Stimulated activated naive CD4-positive, alpha-beta T cell treated with Interleukin-2 at 50 U/mL for 16 hours (primary cell): ENCODE measurements around the gene TBX19.
"Not testable (repeated sequence)": the region's sequence is repeated elsewhere in the genome, so short reads cannot be mapped to it uniquely, and the experiment has no call there.

Source experiments
- DNase-seq: peaks from one replicate; lab custom pipeline; 2025; lab: John Stamatoyannopoulos, UW

TBX19 gene

DNA sequence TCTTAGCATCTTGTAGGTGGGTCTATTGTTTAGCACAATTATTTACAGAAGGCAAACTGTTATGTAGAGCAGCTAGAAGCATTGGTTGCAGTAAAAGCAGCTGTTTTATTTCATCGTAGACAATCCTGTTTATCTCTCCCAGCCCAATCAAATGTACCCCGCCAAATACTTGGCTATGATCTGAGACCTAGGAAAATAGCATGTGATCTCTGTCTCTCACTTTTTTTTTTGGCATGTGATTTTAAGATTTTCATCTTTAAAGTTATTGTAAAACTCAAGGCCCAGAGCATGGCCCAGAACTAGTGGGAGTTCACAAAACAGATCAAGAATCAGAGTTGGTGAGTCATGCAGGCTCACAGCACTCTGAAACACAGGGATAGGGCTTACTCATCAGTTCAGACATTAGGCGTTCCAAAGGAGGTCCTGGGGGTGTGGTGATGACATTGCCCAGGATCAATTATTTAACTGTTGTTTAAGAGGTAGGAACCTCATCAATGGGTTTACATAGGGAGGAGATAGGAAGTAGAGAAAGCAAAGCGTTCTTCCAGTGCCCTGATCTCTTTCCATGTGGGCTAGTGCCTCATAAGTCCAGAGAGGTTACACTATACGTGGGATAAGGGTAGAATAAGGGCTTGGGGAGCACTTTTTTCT, 40.2 kb downstream of the TBX19 start:
- DNase-seq, result no peak

GRCh38 chr1:168321945-168322344, 41.3 kb downstream of the TBX19 start:
- DNase-seq, result no peak

GRCh38 chr1:168324745-168325425, 44.2 kb downstream of the TBX19 start:
- no peak for DNase-seq

- no peak for DNase-seq
Measured at GRCh38 chr1:168328731-168329364, 48.2 kb downstream of the TBX19 start.

- no peak for DNase-seq
Measured at GRCh38 chr1:168330285-168330684, 49.6 kb downstream of the TBX19 start.

DNA sequence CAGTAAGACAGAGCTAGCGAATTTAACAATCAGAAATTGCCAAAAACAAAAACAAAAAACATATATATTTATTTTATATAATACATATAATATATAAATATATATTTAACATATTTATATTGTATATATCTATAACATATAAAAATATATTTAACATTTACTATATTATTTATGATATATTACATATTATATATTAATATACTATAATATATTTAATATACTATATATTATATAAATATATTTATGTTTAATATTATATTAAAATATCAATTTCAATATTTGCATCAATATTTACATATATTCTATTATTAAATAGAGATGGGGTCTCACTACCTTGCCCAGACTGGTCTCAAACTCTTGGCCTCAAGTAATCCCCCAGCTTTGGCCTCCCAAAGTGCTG, 50.9 kb downstream of the TBX19 start:
- DNase-seq, result no peak

DNA sequence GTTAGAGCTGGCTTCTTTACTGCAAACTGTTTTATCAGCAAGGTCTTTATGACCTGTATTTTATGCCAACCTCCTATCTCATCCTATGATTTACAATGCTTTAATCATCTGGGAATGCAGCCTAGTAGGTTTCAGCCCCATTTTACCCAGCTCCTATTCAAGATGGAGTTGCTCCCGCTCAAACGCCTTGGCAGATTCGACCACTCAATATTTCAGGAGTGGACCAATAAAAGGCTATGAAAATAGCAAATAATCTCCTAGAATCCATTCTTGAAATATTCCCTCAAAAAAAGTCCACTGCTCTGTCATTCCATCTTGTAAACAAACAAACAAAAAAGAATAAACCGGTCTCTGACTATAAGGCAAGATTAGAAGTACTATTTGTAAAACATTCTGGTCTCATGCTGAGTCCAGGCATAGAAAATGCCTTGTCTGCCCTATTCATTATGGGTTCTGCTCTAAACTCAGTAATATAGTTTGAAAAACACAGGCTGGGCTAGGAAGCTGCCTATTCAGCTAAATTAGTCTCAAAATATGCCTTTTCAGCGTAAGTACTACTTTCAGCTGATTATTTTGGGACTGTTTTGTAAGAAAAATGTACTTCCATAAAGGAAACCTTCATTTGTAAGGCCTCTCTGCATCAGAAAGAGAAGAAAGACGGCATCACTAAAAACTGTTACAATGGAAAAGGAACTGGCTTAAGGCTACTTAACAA, 53.0 kb downstream of the TBX19 start:
- no peak for DNase-seq

DNA sequence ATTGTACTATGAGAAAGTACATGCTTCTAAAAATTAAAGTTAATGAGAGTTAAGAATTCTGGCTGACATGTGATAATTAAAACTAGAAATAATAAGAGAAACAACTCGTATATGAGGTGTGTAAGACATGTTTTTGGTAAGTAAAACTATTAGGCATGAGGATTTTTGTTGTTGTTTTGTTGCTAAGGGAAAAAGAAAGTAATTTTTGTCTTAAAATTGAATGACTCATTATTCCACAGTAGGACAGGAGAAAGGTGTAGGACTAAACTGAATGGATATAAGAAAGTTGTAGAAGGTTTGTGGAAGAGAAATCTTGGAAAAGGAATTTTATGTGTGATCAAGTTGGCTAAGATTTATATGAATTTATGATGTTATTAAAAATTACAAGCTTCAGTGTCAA, 54.8 kb downstream of the TBX19 start:
- no peak for DNase-seq

DNA sequence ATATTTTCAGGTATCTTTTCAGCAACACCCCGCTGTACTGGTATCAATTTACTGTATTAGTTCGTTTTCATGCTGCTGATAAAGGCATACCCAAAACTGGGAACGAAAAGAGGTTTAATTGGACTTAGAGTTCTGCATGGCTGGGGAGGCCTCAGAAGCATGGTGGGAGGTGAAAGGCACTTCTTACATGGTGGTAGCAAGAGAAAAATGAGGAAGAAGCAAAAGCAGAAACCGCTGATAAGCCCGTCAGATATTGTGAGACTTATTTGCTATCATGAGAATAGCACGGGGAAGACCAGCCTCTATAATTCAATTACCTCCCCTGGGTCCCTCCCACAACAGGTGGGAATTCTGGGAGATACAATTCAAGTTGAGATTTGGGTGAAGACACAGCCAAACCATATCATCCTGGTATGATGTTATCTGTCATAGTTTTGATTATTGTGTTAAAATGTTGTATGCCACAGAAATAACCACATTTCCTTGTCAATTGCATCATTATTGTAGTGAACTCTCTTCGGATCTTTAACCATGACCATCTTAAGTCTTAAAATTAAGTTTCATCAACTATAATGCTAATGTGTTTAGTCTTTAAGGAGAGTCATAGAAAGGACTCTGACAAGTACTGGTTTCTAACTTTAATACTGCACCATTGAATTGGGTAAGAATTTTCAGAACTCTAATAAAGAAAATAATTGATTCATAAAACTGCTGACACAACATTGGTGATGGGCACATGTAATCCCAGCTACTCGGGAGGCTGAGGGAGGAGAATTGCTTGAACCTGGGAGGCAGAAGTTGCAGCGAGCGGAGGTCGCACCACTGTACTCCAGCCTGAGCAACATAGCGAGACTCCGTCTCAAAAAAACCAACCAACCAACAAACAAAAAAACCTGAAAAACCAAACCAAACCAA, 58.2 kb downstream of the TBX19 start:
- DNase-seq, result no peak

GRCh38 chr1:168340781-168341482, 60.3 kb downstream of the TBX19 start:
- no peak for DNase-seq

DNA sequence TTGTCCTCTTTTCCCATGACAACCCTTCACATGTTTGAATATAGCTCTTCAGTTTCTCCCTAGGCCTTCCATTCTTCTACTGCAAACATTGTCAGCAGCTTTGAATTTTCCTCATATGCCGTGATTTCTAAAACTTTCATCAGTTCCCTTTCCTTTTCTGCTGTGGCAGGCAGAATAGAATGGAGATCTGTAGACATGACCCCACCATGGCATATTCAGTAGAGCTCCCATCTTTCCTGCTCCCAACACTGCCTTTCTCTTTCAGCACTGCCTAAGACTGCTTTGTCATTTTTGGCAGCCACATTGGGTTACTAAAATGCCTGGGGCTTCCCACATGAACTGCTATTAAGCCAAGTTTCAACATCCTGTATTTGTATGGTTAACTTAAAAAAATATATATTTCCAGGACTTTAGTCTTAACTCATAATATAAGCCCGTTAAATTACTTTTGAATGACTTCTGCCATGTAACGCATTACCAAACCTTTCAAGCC, 60.9 kb downstream of the TBX19 start:
- no peak for DNase-seq

GRCh38 chr1:168342572-168343280, 62.0 kb downstream of the TBX19 start:
- DNase-seq, result peak; percentile 87

DNA sequence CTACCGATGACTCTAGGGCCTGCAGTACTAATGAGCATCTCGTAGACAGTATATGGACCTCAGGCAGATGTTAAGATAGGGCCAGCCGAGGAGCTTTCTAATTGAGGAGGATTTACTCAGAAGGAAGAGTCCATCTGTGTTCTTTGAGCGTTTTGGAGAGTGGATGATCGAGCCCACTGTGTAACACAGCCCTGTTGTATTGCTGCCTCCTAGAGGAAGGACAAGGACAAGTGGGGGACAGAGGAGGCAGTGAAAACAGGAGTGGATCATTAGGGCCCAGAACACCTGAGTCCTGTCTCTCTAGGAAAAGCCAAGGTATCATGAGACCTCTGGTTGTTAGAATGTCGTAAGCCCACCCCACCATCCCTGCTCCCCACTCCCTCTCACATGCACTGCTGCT, 62.9 kb downstream of the TBX19 start:
- DNase-seq, result no peak

DNA sequence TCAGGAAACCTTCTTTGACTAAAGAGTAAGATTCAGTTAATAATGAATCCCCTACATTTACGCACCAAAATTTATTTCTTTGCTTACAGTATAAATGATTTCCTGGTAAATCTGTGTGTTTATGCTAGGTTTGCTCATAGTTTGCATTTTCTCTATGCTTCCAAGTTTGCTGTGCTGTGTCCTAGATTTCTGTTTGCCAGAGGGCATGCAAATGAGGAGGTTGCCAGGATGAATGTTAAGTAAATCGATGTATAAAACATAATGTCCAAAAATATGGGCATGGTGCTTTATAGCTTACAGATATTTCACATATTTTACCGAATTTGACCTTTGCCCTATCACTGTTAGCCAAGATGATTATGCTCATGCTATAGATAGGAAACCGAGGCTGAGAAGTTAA, 63.8 kb downstream of the TBX19 start:
- no peak for DNase-seq

- DNase-seq, result no peak
Measured at GRCh38 chr1:168345939-168346338, 65.3 kb downstream of the TBX19 start.

DNA sequence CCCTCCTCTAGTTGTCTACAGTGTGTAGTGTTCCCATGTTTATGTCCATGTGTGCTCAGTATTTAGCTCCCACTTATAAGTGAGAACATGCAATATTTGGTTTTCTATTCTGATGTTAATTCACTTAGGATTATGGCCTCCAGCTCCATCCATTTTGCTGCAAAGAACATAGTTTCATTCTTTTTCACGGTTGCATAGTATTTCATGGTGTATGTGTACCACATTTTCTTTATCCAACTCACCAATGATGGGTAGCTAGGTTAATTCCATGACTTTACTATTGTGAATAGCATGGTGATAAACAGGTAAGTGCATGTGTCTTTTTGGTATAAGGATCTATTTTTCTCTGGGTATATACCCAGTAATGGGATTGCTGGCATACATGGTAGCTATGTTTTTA, 67.0 kb downstream of the TBX19 start:
- DNase-seq, result no peak

DNA sequence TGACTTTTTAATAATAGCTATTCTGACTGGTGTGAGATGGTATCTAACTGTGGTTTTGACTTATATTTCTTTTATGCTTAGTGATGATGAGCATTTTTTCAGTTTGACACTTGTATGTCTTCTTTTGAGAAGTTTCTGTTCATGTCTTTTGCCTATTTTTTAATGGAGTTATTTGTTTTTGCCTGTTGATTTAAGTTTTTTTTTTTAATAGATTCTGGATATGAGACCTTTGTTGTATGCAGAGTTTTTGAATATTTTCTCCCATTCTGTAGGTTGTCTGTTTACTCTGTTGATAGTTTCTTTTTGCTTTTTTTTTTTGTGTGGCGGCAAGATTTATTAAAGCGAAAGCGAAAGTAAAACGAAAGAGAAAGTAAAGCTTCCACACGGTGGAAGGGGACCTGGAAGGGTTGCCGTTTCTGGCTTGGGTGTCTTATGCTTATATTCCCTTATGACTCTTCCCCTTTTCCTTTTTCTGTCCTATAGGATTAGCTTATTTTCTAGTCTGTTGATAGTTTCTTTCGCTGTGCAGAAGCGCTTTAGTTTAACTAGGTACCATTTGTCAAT, 67.6 kb downstream of the TBX19 start:
- DNase-seq, result no peak

DNA sequence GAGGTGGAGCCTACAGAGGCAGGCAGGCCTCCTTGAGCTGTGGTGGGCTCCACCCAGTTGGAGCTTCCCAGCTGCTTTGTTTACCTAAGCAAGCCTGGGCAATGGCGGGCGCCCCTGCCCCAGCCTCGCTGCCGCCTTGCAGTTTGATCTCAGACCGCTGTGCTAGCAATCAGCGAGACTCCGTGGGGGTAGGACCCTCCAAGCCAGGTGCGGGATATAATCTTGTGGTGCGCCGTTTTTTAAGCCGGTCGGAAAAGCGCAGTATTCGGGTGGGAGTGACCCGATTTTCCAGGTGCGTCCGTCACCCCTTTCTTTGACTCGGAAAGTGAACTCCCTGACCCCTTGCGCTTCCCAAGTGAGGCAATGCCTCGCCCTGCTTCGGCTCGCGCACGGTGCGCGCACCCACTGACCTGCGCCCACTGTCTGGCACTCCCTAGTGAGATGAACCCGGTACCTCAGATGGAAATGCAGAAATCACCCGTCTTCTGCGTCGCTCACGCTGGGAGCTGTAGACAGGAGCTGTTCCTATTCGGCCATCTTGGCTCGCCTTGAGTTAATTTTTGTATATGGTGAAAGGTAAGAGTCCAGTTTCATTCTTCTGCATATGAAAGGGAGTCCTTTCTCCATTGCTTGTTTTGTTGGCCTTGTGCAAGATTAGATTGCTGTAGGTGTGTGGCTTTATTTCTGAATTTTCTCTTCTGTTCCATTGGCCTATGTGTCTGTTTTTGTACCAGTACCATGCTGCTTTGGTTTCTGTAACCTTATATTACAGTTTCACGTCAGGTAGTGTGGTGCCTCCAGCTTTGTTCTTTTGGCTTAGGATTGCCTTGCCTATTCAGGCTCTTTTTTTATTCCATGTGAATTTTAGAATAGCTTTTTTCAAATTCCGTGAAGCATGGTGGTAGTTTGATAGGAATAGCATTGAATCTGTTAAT, 73.9 kb downstream of the TBX19 start:
- not testable (repeated sequence) for DNase-seq
